Measurements from ENCODE around the gene TRDN.

Gene TRDN

GRCh38 chr6:123448306-123448884 lies 188.4 kb downstream of the TRDN start:
- no peak overlapping the region for H3K27ac ChIP-seq (ENCODE audit: extremely low read depth, low read depth, low read length)
- POLR2A ChIA-PET = no interaction called here
- TF ChIP-seq SCRT1 (tag by site-specific recombination; IDR thresholded peaks at IDR 0.05; ENCODE audit: borderline replicate concordance) = no peak
- no peak for TF ChIP-seq ZNF341 (tag by site-specific recombination; IDR thresholded peaks at IDR 0.05; ENCODE audit: low read depth)
- no peak for TF ChIP-seq ZNF626 (tag by site-specific recombination; IDR thresholded peaks at IDR 0.05)
- no peak for TF ChIP-seq ZNF146 (tag by site-specific recombination; IDR thresholded peaks at IDR 0.05)
- TF ChIP-seq KLF9 (tag by site-specific recombination; IDR thresholded peaks at IDR 0.05; ENCODE audit: low read depth) = no peak
- TF ChIP-seq SP7 (tag by site-specific recombination; IDR thresholded peaks at IDR 0.05) = no peak
- no peak for TF ChIP-seq ZFP41 (tag by site-specific recombination; IDR thresholded peaks at IDR 0.05; ENCODE audit: borderline replicate concordance)
- no peak for TF ChIP-seq MZF1 (tag by site-specific recombination; IDR thresholded peaks at IDR 0.05; ENCODE audit: borderline replicate concordance)
- no peak for TF ChIP-seq OVOL3 (tag by site-specific recombination; IDR thresholded peaks at IDR 0.05)
- TF ChIP-seq TSHZ1 (tag by site-specific recombination; IDR thresholded peaks at IDR 0.05; ENCODE audit: borderline replicate concordance) = no peak
- no peaks in the 10 kb centered on the region for H3K4me1 ChIP-seq (ENCODE audit: control insufficient read depth, insufficient read depth, low read length)
- no peaks in the 10 kb centered on the region for H3K36me3 ChIP-seq (ENCODE audit: control insufficient read depth in 2 of 2, insufficient read depth in 1 of 2, low read length in 2 of 2)
- H3K9me3 ChIP-seq (ENCODE audit: control insufficient read depth, insufficient read depth, low read depth, low read length) = no peaks in the 10 kb centered on the region
- CTCF ChIA-PET = interaction anchor here (1.3 kb wide), 1 partner anchor 8 kb away, joined by 3 read pairs; no protein-coding TSS in a partner anchor
- H3K4me3 ChIP-seq (ENCODE audit: low read depth, low read length) = no peak overlapping the region

DNA sequence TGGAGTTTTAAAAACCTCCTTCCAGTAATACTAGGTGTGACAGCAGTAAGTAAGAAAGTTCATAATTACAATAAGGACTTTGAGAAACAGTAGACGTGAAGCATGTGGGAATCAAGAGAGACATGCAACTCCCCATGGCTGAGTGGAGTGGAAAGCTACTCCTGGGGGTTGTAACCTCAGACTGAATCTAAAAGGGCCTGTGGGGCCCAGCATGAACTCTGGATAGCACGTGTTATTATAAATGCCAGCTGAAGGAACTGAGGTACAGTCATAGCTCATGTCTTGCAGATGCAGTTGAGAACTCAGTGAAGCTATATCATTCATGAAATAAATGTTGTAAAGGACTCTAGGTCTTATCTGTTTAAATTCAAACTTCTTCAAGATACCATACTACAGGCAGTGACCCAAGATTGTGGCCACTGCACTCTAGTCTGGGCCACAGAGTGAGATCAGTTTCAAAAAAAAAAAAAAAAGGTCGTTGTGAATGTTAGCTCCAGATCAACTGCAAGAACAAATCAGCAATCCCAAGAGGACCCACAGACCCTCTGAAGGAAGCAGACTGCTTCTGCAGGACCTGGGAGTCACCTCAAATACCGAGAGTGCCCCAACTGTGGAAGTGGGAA lies 189.3 kb downstream of the TRDN start:
- CTCF ChIA-PET = interaction anchor here (0.6 to 1.3 kb wide), 2 partner anchors 9 to 1995 kb away, joined by 3 read pairs; no protein-coding TSS in a partner anchor
- no peaks in the 10 kb centered on the region for H3K9me3 ChIP-seq (ENCODE audit: control insufficient read depth, insufficient read depth, low read depth, low read length)
- no peaks in the 10 kb centered on the region for H3K4me1 ChIP-seq (ENCODE audit: control insufficient read depth, insufficient read depth, low read length)
- H3K36me3 ChIP-seq (ENCODE audit: control insufficient read depth in 2 of 2, insufficient read depth in 1 of 2, low read length in 2 of 2) = no peaks in the 10 kb centered on the region
- H3K4me3 ChIP-seq (ENCODE audit: low read depth, low read length) = no peak overlapping the region
- TF ChIP-seq ZBTB6 (tag by site-specific recombination; IDR thresholded peaks at IDR 0.05) (no peak), PATZ1 (tag by site-specific recombination; IDR thresholded peaks at IDR 0.05) (no peak), ZNF555 (tag by site-specific recombination; conservative IDR thresholded peaks at IDR 0.05) (no peak), ZNF473 (tag by site-specific recombination; IDR thresholded peaks at IDR 0.05) (no peak), ZNF311 (tag by site-specific recombination; IDR thresholded peaks at IDR 0.05; ENCODE audit: borderline replicate concordance) (no peak), ZNF19 (tag by site-specific recombination; IDR thresholded peaks at IDR 0.05; ENCODE audit: low read depth) (no peak), SALL2 (tag by site-specific recombination; IDR thresholded peaks at IDR 0.05; ENCODE audit: borderline replicate concordance) (no peak), ZNF600 (tag by site-specific recombination; IDR thresholded peaks at IDR 0.05) (no peak), ZNF248 (tag by site-specific recombination; IDR thresholded peaks at IDR 0.05) (no peak)
- no peak overlapping the region for H3K27ac ChIP-seq (ENCODE audit: extremely low read depth, low read depth, low read length)
- POLR2A ChIA-PET = no interaction called here

Measured in HEK293 (cell line).